Neural cell (in vitro differentiated cells): ENCODE data around the gene RC3H1.
"Not testable (repeated sequence)": the region's sequence is repeated elsewhere in the genome, so short reads cannot be mapped to it uniquely, and the experiment has no call there.

Experiments used
- CTCF ChIP-seq: fragments of 450-650 bp; IDR thresholded peaks from 2 replicates; pipeline ENCODE4 v1.5.1; 2014; ENCODE audit warnings: antibody characterized with exemption, mild to moderate bottlenecking, moderate library complexity; ENCODE audit not compliant: poor library complexity, severe bottlenecking
- EP300 ChIP-seq: fragments of 450-650 bp; conservative IDR thresholded peaks from 2 replicates; pipeline ENCODE4 v1.6.1; 2014; ENCODE audit warnings: antibody characterized with exemption, mild to moderate bottlenecking, moderate library complexity; ENCODE audit not compliant: poor library complexity, severe bottlenecking
- EZH2 ChIP-seq: fragments of 200-600, 300-800 bp; shearing (Covaris generic), sonication (generic); IDR thresholded peaks from 2 replicates; pipeline ENCODE4 v1.6.1; 2014; ENCODE audit warnings: antibody characterized with exemption, low read length, borderline replicate concordance, mild to moderate bottlenecking; ENCODE audit not compliant: insufficient read depth, poor library complexity, severe bottlenecking
- POLR2AphosphoS5 ChIP-seq: IDR thresholded peaks from 2 replicates; pipeline ENCODE4 v1.6.1; 2012
- REST ChIP-seq: IDR thresholded peaks from 2 replicates; pipeline ENCODE4 v1.6.1; 2012; ENCODE audit warnings: borderline replicate concordance

GRCh38 chr1:173930541-173930940 lies 91.6 kb downstream of the RC3H1 start:
- not testable (repeated sequence) for TF ChIP-seq REST, CTCF, POLR2AphosphoS5, EP300, EZH2
